ENCODE results near the gene RICTOR.

Gene RICTOR

DNA sequence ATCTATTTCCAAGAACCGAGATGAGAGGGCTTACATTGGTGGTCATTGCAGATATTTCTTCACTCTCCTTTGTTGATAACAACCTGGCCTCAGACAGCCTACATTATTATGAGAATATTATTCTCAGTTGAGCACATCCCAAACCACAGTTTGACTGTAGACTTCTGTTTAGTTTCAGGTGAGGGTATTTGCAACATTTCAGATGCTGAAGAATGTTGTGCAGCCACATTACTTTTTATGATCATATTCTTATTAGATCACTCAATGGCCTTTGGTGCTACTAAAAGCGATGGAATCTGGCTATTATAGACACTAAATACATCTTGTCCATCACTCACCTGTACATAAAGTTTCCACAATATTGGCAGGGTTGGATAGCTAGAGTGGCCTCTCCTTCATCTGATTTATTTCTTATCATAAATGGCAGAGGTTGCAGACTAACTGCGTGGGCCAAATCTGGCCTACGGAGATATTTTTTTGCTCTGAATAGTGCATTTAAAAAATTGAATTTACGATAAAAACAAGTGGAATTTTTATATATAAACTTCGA lies 26.2 kb upstream of the RICTOR start:
- no peak for DNase-seq (ENCODE audit: low read depth)

DNA sequence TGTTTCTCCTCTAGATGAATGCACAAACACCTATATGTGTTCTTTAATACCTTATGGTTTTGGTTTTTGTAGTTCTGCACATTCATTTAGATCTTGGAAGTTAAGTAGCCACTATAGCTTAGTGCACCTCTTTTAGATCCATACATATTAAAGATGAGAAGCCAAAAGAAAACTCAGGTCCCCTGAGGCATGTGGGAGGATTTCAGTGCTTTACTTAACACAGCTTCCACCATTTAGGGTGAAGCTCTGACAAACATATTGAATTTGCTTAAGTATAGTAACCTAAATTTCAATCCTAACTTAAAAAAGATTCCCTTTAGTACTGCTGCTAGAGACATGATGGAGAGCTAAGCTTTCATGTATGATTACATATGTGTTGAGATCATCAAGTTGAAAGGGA lies 25.6 kb upstream of the RICTOR start:
- no peak for DNase-seq (ENCODE audit: low read depth)

DNA sequence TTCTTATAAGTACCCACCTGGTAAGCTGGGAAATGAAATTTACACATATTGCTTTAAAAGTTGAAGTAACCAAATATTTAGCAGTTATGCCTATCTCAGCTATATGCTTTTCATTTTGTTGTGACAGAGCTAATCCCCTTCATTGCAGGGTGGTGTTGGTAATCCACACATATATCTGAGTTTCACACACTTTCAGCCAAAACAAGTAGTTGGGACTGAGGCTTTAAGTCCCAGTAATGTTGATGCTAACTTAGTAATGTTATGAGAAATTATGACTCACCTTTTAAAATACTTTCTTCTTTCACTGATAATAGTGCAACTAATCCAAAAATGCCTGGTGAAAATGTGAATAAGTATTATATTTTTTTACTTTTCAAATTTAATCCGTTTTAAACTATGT lies 19.2 kb upstream of the RICTOR start:
- no peak for DNase-seq (ENCODE audit: low read depth)

DNA sequence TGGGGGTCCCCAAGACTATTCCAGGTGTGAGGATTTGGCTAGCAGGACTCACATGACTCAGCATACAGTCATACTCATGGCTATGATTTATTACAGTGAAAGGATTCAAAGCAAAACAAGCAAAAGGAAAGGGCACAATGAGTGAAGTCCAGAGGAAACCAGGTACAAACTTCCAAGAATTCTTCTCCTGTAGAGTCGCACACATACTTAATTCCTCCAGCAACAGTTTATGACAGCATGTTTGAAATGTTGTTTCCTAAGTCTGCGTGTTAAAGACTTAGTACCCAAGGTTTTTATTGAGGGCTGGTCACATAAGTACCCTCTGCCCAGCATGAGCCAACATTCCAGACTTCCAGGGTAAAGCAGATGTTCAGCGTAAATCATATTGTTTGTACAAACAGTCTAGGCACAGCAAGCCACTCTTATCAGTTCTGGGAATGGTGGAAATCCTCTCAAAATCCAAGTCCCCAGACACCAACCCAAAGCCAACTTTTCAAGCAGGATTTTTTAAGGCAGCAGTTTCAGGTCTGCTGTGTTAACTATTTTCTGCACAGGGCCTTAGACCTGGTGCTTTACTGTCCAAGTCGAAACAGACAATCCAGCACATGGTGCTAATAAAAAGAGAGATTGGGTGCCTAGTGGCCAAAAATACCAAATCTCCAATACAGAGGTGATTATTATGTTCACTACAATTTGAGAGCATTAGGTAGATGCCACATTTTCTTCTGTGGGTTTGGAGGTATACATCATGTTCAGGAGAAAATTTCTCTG lies 18.6 kb upstream of the RICTOR start:
- DNase-seq (ENCODE audit: low read depth): no peak

DNA sequence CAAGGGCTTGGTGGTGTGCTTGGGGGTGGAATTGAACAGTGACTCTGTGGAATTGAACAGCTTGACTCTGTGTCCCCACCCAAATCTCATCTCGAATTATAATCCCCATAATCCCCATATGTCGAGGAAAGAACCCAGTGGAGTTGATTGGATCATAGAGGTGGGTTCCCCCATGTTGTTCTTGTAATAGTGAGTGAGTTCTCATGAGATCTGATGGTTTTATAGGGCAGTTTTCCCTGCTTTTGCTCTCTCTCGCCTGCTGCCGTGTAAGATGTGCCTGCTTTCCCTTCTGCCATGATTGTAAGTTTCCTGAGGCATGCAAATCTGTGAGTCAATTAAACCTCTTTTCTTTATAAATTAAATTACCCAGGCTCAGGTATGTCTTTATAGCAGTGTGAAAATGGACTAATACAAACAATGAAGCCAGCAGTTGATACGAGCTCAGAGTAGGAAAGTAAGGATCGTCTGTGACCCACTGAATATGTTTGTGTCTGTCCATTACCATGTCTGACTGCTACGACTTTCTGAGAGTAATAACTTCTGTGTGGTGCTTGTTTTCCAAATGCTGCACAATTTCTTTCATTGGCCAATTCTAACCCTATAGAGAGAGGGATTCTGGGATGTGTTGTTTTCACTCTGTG lies 17.9 kb upstream of the RICTOR start:
- DNase-seq (ENCODE audit: low read depth): no peak

DNA sequence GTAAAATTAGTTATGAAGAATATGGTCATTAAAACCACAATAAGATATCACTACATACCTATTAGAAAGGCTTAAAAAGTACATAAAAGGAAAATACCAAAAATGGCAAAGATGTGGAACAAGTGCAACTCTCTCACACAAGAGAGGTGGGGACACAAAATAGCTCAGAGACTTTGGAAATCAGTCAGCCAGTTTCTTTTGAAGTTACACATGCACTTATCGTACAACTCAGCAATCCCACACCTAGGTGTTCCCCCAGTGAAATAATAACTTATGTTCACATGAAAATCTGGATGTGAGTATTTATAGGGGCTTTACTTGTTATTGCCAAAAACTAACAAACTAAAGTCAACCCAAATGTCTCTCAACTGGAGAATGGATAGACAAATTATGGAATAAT lies 9.8 kb upstream of the RICTOR start:
- DNase-seq (ENCODE audit: low read depth): no peak

DNA sequence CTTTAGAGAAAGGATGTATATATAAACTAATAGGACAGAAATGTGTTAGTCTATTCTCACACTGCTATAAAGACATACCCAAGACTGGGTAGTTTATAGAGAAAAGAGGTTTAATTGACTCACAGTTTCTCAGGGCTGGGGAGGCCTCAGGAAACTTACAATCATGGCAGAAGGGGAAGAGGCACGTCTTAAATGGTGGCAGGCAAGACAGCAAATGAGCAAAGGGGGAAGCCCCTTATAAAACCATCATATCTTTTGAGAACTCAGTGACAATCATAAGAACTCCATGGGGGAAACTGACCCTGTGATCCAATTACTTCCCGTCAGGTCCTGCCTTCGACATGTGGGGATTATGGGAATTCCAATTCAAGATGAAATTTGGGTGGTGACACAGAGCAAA lies 8.8 kb upstream of the RICTOR start:
- DNase-seq (ENCODE audit: low read depth): no peak

DNA sequence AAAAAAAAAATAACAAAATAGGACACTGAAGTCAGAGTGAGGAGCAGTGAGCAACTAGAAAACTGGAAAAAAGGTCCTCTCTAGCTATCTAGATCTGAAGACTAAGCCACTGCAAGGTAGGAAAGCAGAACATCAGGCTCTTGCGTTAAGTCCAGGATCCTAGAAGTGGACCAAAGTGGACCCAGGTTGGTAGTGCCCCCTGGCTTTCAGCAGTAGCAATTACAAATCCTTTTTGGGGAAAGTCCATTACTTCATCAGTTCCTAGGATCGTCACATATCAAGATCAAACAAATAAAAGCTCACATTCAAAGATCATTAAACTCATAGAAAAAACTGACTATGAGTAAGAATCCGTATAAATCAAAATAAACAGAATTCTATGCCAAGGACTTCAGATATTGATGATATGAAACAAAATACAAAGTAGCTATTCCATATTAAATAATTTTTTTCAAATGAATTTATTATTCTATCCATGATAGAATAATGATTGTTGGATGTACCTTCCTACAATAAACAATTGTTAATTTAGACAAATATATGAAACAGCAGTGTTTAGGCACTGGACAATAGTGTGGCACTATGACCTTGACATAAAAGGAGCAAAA lies 6.5 kb upstream of the RICTOR start:
- no peak for DNase-seq (ENCODE audit: low read depth)

DNA sequence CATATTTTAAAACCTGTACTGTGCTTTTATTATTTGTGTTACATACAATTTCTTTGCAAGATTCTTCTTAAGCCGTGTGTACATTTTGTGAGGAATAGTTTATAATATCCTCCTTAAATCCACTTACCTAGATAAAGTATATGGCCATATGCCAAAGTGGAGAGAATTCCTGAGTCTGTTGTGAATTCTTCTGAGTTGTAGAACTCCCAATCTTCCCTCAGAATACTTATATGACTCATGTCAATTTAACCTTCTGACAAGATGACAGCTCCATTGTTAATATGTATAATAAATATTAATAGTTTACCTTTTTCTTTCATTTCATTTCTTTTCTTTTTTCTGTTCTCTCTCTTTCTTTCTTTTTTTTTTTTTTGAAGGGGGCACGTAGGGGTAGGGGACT lies 6.0 kb upstream of the RICTOR start:
- DNase-seq (ENCODE audit: low read depth): no peak

DNA sequence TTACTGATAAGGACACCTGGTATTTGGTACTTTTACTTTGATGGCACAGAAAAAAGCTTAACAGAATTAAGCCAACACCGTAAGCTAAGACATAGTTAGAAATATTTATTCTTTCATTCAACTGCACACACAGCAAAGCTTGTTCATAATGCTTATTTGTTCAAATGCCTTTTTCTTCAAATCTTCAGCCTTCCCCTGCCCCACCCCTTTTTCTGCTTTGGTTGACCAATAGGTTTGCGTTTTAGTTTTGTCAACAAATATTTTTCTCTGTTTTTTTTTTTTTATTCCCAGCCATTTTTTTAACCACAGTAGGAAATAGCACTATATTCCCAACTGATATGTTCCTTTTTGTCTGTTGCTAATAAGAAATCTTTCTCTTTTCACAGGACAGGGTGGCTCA lies 4.9 kb upstream of the RICTOR start:
- DNase-seq (ENCODE audit: low read depth): no peak

DNA sequence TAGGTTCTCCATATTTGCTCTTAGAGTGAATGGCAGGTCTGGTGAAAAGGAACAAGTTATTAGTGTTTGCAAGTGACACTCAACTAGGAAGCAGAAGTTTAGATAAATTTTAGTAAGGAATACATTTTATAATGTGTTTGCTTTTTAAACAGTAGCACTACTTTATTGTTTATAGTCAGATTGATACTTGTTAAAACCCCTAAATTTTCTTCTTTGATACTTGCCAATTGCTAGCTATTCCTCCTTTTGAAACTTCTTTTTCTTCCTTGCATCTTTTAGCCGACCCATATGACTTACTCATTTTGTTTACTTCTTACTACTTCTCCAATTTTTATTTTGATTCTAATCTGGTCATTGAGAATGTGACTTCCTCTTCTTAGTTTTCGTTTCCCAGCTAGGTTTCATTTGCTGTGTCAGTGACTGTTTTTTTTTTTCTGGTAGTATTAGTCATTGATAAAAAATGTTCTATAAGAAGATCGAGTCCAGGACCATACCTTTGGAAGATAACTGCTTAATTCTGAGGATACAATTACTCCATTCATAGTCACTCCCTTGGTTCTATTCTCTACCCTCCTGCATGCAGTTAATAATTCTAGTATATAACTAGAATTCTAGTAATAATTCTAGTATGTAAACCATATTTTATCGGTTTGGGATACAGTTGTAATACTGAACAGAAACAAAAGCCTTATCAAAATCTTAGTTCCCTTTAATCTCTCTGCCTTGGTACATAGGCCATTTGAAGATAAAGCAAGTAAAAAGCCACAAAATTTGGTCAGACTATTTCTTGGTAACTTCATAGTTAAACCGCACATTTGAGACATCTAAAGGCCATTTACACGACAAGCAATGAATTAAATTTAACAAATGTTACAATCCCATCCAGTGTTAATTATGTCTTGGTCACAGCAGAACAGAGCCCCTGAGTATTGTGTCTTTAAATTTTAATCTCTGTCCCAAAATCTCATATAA lies 2.8 kb upstream of the RICTOR start:
- peak; percentile 58 for DNase-seq (ENCODE audit: low read depth)

DNA sequence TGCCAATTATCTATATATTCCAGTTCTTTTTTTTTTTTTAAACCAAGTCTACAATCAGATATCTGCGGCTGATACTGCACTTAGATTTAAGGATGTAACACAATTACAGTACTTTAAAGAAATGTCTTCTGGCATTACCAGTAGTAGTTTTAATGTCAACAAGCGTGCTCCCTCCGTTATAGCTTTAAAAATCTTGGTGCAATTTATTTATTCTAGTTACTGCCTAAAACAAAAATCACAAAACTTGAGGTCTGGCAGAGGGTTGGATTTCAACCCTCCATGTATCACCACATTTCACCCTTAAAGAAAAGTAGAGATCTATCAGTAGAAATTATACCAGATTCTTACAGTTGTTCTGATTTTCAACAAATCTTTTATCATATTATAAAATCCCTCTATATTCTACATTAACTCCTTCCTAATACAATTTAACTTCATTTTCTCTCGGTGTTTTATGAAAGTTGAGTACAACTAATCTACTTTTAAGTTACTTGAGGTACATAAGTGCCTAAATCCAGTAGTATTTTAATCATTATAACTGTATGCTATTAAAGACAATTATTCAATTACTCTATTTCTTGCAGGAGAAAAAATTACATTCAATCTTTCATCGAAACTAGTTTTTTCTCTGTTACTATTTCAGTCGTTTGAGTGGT lies 2.0 kb upstream of the RICTOR start:
- no peak for DNase-seq (ENCODE audit: low read depth)

DNA sequence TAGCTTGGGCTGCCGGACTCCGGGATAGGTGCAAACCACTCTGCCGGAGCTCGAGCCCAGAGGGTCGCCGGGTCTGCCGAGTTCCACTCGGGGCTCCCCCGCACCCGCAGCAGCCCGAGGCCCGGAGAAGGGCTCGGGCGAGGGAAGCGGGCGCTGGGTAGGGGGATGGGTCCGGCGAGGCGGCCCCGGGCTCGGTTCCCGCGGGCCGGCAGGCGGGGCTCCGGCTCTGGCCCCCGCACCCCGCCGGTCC lies 507 bp downstream of the RICTOR start:
- no peak for DNase-seq (ENCODE audit: low read depth)

DNA sequence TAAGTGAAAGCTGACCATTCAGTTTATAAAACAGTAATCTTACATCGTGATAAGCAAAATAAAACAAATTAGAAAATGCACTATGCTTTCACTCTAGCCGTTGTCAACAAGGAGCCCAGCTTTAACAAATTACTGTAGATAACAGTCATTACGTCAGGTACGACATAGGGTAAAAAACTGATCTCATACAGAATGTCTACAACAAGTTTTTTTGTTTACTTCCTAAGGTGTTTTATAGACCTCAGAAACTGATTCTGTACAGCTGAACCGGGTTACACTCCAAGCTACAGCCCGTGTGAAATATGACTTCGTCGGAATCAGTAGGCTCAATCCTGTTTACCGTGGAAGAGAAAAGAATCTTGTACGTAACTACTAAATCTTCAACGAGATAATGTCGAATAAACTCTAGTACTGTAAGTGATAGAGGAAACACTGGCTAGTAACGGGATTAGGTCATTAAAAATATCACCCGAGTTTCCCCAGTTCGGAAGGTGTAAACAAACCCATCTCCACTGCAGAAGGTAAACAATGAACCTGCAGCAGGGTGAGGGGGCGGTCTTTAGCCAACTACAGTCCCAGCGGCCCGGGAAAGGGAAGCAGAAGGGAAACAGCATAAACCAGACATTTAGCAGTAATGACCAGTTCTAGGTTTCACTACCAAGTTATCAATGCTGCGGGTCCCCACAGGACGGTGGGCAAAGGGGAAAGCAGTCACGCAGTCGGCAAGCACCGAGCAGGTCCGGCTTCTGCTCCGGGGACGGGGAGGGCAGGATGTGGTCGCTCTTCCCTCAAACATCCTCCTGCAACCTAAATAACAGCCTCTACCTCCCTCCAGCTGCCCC lies 1.1 kb downstream of the RICTOR start:
- DNase-seq (ENCODE audit: low read depth): peak; percentile 40

DNA sequence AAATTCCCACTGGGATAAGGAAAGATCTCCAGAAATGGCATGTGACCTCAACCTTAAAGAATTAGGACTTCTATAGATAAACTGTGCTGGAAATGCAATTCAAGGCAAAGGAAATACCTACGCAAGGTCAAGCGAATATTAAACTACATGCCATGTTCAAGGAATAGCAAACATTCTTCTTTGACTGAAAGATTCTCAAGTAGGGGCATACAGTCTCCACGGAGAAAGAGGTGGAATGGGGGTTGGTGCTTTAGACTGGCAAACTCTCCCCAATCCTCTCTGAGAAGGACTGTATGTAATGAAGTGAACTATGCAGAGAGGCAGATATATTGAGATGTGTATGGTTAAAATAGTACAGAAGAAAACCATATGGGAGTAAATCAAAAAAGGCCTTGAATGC lies 6.1 kb downstream of the RICTOR start:
- no peak for DNase-seq (ENCODE audit: low read depth)

DNA sequence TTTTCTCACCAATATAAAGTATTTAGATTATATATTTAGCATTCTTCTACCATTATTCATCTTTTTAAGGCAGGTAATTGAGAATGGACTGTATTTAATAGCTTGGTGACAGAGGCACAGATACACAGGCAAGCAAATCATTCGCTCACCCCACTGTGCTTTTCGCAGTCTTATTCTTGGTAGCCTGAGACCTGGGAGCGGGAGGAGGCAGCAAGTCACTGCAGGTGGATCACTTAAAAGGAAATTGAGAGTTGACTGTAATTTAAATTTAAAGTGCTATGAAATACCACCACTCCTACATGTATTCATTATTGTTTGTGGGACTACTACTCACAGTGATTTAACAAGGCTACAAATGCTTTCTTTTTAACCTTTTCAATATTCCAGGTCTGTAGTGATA lies 9.7 kb downstream of the RICTOR start:
- DNase-seq (ENCODE audit: low read depth): no peak

DNA sequence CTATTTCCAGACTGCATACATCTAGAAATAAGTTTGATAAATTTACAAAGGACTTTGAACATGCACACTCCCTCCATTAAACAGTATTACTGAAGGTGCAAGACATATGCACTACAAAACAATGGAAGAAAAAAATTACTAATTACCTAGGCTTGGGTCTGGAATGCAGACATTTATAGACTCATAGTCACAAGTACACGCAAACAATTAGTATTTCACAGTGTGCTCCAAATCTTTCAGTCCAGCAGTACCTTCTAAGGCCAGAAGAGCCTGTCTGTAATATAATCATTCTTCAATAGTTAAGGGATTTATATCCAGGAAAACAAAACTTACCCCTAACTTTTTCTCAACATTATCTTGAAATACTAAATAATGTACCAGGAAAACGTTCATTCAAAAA lies 11.2 kb downstream of the RICTOR start:
- no peak for DNase-seq (ENCODE audit: low read depth)

DNA sequence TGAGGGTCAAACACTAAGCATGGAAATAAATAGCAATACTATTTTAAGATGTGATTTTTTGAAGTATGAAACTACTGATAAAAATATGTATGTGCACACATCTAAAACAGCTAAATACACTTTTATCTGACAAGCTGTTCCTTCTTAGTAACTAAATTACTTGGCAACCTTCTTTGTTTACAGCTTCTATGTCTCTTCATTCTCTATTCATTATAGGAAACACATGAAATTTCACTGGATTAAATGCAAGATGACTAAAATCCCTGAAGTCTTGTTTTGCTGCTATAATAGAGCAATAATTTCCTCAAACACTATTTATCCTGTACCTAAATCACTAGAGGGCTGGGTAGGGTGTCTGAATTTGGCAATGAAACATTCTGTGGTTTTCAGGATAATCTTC lies 11.7 kb downstream of the RICTOR start:
- DNase-seq (ENCODE audit: low read depth): no peak

DNA sequence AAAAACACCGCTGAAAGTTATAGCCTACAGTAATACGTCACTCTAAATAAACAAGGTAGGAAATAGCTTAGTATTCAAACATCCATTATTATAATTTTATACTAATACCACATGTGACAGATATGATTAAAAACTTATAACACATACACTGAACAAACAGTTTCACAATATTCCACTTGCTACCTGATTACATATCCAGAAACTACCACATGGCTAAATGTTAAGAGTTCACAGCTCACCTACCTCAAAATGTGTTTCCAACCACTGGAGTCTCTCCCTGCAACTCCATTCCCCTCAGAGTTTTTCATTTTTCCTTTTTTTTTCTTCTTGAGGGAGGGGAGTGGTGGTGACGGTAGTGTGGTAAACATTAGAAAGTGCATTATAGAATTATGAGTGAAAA lies 12.1 kb downstream of the RICTOR start:
- DNase-seq (ENCODE audit: low read depth): no peak

DNA sequence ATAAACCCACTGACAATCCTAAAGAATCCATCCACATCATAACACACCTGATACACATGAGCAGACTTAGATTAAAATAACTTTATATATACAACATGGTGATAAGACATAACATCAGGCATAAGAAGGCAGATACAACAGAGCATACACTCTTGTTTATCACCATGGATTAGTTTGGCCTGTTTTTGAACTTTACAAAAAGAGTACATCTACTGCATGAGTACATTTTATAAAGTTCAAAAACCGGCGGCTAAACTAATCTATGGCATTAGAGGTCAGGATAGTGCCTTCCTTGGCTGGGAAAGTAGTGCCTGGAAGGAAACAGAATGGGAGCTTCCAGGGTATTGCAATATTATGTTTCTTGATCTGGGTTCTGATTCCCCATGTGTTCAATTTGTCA lies 15.1 kb downstream of the RICTOR start:
- no peak for DNase-seq (ENCODE audit: low read depth)

All from HS-5 (cell line).